Activated T-helper 9 cell treated with anti-CD3 and anti-CD28 coated beads, Interleukin-2, amount 50 U/mL, for 16 hours (primary cell): ENCODE data around the gene ICAM5.
"Not testable (repeated sequence)": the region's sequence is repeated elsewhere in the genome, so short reads cannot be mapped to it uniquely, and the experiment has no call there.

Experiments
- DNase-seq: peaks from one replicate; pipeline ENCODE4 v3.0.0-alpha.2; 2020; ENCODE audit warnings: low read depth

The ICAM5 gene

GRCh38 chr19:10289836-10290356 lies at the start of gene ICAM5:
TSS of gene ICAM5 (plus strand) at chr19:10289952. CDS start at chr19:10290044, 92 bp downstream.
- no peak for DNase-seq

DNA sequence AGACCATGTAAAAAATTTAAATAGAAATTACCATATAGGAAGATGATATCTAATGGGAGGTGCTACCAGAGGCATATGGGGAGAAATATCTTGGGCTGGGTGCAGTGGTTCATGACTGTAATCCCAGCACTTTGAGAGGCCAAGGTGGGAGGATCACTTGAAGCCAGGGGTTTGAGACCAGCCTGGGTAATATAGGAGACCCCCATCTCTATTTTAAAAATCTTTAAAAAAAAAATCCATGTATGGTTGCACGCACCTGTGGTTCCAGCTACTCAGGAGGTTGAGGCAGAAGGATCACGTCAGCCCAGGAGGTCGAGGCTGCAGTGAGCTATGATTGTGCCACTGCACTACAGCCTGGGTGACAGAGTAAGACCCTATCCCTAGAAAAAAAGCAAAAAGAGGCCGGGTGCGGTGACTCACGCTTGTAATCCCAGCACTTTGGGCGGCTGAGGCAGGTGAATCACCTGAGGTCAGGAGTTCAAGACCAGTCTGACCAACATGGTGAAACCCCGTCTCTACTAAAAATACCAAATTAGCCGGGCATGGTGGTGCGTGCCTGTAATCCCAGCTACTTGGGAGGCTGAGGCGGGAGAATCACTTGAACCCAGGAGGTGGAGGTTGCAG lies 47.8 kb upstream of the ICAM5 start:
- DNase-seq = not testable (repeated sequence)

- no peak for DNase-seq
Observed at GRCh38 chr19:10243606-10244005, 46.1 kb upstream of the ICAM5 start.

- DNase-seq = no peak
Observed at GRCh38 chr19:10245189-10245939, 44.4 kb upstream of the ICAM5 start.

- DNase-seq = no peak
Observed at GRCh38 chr19:10246511-10246910, 43.2 kb upstream of the ICAM5 start.

DNA sequence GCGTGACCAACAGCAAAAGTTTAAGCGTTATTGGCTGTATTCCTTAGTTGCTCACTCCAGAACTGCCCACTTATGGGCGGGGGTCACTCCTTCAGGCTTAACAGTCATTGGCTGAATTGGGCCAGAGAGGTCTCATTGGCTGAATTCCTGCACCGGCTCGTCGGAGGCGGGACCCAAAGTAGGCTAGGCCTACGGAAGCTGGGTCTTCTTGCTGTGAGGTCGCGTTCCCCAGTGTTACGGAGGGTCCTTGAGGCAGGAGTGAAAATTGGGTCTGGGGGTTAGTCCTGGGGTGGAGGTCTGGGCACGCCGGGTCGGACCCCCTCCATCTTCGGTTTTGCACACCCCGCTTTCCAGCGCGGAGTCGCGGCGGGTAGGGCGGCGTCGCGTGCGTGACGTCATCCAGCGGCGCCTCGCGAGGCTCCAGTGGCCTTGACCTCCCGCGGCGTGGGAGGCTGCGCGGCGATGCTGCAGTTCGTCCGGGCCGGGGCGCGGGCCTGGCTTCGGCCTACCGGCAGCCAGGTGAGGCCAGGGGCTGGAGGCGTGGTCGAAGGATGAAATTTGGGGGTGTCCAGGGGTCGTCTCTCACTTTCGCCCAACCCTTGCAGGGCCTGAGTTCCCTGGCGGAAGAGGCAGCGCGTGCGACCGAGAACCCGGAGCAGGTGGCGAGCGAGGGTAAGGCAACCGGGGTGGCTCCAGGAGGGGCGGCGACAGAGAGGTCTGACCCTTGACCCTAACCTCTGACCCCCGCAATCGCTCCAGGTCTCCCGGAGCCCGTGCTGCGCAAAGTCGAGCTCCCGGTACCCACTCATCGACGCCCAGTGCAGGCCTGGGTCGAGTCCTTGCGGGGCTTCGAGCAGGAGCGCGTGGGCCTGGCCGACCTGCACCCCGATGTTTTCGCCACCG lies 37.7 kb upstream of the ICAM5 start, which contains the start of gene MRPL4:
Gene MRPL4, plus strand, starts transcription at position 423 of the 903 bp plus-strand sequence. Its CDS starts 40 bp downstream, at position 463.
- peak; percentile 91 for DNase-seq

DNA sequence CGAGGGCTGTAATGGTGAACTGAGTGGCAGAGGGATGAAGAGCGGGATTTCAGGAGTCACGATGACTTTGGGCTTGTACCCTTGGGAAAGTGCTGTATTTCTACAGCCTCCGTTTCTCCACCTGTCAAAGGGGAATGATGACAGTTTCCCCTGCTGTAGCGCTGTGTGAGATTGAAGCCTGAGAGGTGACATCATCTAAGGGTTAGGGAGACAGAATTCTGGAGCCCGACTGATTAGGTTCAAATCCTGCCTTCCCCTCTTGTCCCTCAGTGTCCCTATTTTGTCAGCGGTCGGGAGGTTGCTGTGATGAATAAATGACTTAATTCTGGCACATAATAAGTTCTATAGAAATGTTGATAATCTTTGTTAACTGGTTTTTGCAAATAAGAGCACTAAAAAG lies 37.0 kb upstream of the ICAM5 start:
- no peak for DNase-seq

DNA sequence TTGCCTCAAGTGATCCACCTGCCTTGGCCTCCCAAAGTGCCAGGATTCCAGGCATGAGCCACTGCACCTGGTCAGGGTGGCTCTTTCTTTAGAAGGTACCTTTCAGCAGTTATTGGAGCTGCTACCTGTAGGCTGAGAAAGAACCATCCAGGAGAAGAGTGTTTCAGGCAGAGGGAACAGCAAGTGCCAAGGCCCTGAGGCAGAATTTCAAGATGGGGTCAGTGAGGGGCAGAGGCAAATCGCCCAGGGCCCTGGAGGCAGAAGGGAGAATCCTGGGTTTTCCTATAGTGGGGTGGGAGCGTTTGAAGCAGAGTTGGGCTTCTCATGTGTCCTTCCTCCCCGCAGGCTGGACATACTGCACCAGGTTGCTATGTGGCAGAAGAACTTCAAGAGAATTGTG lies 35.5 kb upstream of the ICAM5 start:
- DNase-seq = no peak

DNA sequence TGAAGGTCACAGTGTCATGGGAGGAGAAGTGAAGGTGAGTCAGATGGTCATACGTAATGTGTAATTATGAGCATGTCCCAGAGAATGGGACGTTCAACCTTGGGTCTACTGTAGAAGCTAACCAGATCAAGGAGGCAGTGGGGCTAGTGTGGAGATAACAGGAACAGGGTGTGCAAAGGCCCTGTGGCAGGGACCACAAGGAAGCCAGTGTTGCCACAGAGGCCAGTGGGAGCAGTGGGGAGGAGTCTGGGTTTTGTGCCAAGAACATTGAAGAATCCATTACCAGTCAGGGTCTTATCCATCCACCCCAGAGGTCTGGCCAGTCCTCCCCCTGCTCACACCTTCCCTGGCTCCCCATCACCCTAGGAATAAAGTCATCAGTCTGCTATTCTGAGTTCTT lies 34.4 kb upstream of the ICAM5 start:
- DNase-seq = no peak

- no peak for DNase-seq
Observed at GRCh38 chr19:10256551-10256950, 33.2 kb upstream of the ICAM5 start.

GRCh38 chr19:10256970-10257615 lies 32.7 kb upstream of the ICAM5 start:
- DNase-seq = no peak

GRCh38 chr19:10258080-10258710 lies 31.6 kb upstream of the ICAM5 start:
- no peak for DNase-seq

DNA sequence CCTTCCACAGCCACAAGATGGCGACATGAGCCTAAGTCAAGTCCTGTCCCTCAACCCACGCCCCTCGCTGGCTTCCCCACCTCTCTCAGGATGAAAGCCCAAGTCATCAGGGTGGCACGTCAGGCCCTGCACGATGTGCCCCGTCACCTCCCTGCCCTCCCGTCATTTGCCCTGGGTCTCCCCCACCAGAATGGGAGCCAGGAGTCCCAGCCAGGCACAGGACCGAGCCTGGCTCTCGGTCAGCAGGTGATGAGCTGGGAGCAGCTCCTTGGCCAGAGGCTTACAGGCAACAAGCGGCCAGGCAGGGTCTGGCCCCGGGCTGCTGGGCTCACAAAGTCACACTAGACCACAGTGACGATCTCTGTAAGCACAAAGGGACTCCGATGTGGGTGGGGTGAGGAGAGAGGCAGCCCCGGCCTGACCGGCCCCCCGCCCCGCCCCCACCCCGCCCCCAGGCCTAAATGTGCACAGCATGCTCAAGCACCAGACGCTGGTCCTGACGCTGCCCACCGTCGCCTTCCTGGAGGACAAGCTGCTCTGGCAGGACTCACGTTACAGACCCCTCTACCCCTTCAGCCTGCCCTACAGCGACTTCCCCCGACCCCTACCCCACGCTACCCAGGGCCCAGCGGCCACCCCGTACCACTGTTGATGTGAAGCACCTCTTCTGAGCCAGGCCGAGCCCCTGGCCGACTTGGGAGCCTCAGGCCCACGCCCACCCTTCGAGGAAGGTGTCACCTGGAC lies 30.4 kb upstream of the ICAM5 start:
- peak; percentile 81 for DNase-seq

DNA sequence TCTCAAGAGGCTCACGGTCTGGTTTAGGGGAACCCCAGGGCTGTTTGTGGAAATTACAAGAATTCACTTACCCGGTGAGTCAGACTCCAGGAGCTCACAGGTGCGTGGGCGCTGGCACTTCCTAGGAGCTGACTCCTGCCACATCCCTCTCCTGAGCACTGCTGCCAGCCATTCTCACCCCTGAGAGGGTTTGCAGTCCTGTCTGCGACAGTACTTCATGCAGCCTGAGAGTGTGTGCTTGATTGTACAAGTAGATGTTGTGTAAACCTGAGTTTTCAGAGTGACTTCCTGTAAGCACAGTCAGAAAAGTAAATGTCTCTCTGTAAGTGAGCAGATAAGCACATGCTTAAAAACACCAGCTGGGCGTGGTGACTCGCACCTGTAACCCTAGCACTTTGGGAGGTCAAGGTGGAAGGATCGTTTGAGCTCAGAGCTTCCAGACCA lies 29.6 kb upstream of the ICAM5 start:
- DNase-seq = peak; percentile 55

DNA sequence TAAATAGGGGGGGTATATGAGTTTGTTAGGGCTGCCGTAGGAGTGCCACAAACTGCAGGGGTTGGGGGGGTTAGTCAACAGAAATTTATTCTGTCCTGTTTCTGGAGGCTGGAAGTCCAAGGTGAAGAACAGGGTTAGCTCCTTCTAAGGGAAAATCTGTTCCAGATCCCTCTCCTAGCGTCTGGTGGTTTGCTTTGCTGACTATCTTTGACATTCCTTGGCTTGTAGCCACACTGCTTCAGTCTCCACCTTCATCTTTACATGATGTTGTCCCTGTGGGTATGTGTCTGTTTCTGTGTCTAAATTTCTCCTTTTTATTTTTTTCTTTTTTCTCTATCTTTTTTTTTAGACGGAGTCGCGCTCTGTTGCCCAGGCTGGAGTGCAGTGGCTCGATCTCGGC lies 27.0 kb upstream of the ICAM5 start:
- DNase-seq = no peak

DNA sequence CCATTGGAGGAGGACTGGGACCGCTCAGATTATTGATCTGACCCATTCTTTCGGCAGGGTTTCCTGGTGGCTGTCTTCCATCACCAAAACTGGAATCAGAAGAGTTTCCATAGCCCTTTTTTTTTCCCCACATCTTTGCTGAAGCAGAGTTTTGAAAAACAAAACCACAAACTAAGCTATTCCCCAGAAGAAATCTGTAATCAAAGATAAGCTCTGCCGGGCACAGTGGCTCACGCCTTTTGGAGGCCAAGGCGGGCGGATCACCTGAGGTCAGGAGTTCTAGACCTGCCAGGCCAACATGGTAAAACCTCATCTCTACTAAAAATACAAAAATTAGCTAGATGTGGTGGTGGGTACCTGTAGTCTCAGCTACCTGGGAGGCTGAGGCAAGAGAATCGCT lies 23.0 kb upstream of the ICAM5 start:
- DNase-seq = no peak

GRCh38 chr19:10268071-10268470 lies 21.7 kb upstream of the ICAM5 start:
- no peak for DNase-seq

DNA sequence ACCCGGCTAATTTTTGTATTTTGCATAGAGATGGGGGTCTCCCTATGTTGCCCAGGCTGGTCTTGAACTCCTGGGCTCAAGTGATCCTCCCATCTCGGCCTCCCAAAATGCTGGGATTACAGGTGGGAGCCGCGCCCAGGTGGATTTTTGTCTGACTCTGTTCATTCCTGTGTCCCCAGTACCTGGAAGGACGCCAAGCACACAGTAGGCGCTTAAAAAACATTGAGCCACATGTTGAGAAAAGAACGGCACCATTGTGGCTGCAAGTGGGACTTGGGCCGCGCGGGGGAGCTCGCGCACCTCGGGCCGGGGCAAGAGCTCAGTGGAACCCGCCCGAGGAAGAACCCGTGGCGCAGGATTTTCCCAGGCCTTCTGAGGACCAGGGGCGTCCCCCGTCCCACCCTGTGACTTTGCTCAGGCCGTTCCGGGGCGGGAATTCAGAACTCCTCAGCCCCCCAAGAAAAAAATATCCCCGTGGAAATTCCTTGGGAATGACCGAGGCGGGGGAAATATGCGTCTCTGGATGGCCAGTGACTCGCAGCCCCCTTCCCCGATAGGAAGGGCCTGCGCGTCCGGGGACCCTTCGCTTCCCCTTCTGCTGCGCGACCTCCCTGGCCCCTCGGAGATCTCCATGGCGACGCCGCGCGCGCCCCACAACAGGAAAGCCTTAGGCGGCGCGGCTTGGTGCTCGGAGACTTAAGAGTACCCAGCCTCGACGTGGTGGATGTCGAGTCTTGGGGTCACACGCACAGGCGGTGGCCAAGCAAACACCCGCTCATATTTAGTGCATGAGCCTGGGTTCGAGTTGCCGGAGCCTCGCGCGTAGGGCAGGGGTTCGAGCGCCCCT lies 20.2 kb upstream of the ICAM5 start:
- DNase-seq = peak; percentile 82

DNA sequence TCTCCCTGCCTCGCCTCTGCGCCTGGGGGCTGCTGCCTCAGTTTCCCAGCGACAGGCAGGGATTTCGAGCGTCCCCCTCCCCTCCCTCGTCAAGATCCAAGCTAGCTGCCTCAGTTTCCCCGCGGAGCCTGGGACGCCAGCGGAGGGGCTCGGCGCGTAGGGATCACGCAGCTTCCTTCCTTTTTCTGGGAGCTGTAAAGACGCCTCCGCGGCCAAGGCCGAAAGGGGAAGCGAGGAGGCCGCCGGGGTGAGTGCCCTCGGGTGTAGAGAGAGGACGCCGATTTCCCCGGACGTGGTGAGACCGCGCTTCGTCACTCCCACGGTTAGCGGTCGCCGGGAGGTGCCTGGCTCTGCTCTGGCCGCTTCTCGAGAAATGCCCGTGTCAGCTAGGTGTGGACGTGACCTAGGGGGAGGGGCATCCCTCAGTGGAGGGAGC lies 19.6 kb upstream of the ICAM5 start:
- peak; percentile 58 for DNase-seq
